Fibroblast of lung (primary cell): Measurements from ENCODE around the gene RNU6-9. TPM values are rescaled to one million over a fixed set of nuclear protein-coding genes. Genes with fewer than 3 reads are reported as not detected.

Experiments
- DNase-seq, 2 donors: peaks; one replicate each; pipeline versions ENCODE4 v3.0.0 to v3.0.0-alpha.2; 2010; ENCODE audit warnings: low read depth in 2 of 2
- H2AFZ ChIP-seq: 2 replicates; pipeline ENCODE4 v1.5.1; 2012; ENCODE audit warnings: low read length, control low read depth, inconsistent platforms
- H3K27ac ChIP-seq: 2 replicates; pipeline ENCODE4 v1.5.1; 2011; ENCODE audit warnings: low read length, control low read depth; ENCODE audit not compliant: insufficient read depth
- H3K27me3 ChIP-seq: 2 replicates; pipeline ENCODE4 v1.5.1; 2011; ENCODE audit warnings: mild to moderate bottlenecking, low read length; ENCODE audit not compliant: control insufficient read depth, insufficient read depth
- H3K36me3 ChIP-seq: 2 replicates; pipeline ENCODE4 v1.5.1; 2011; ENCODE audit warnings: low read length; ENCODE audit not compliant: control insufficient read depth, insufficient read depth
- H3K4me1 ChIP-seq: 2 replicates; pipeline ENCODE4 v1.5.1; 2011; ENCODE audit warnings: low read length; ENCODE audit not compliant: control insufficient read depth, insufficient read depth; ENCODE audit errors: extremely low read depth
- H3K4me2 ChIP-seq: 2 replicates; pipeline ENCODE4 v1.5.1; 2011; ENCODE audit warnings: low read length, control low read depth; ENCODE audit not compliant: insufficient read depth; ENCODE audit errors: extremely low read depth
- H3K4me3 ChIP-seq, 4 experiments: fragments of 200-600 bp in 1 of 4; sonication (generic) in 1 of 4; replicated peaks in 1 of 4; 2 replicates each; pipeline ENCODE4 v1.5.1; 2011 to 2016; ENCODE audit warnings: low read length in 4 of 4, low read depth in 3 of 4, mild to moderate bottlenecking in 3 of 4, control low read depth in 2 of 4, inconsistent platforms in 1 of 4, mixed read lengths in 1 of 4; ENCODE audit not compliant: insufficient read depth in 1 of 4; ENCODE audit errors: control extremely low read depth in 1 of 4
- H3K79me2 ChIP-seq: 2 replicates; pipeline ENCODE4 v1.5.1; 2012; ENCODE audit warnings: mild to moderate bottlenecking, low read length, inconsistent platforms; ENCODE audit not compliant: control insufficient read depth, insufficient read depth
- H3K9ac ChIP-seq: 2 replicates; pipeline ENCODE4 v1.5.1; 2011; ENCODE audit warnings: mild to moderate bottlenecking, low read length, control low read depth; ENCODE audit not compliant: insufficient read depth
- H3K9me3 ChIP-seq: 2 replicates; pipeline ENCODE4 v1.5.1; 2012; ENCODE audit warnings: low read depth, low read length; ENCODE audit not compliant: control insufficient read depth, insufficient read depth
- H4K20me1 ChIP-seq: 2 replicates; pipeline ENCODE4 v1.5.1; 2011; ENCODE audit warnings: low read length; ENCODE audit not compliant: control insufficient read depth, insufficient read depth; ENCODE audit errors: extremely low read depth
- CTCF ChIP-seq, 2 donors: IDR thresholded peaks in 1 of 2; conservative IDR thresholded peaks in 1 of 2; 1 replicate in 1 of 2; 2 replicates in 1 of 2; pipeline ENCODE4 v1.5.1; 2011 to 2012; ENCODE audit warnings: low read length in 2 of 2, control low read depth in 1 of 2, inconsistent platforms in 1 of 2, low read depth in 1 of 2, mild to moderate bottlenecking in 1 of 2
- EZH2 ChIP-seq: IDR thresholded peaks from 2 replicates; pipeline ENCODE4 v1.5.1; 2012; ENCODE audit warnings: low read length, control low read depth, mild to moderate bottlenecking; ENCODE audit errors: missing control alignments
- polyA plus RNA-seq, 2 donors: library from polyadenylated mRNA; depleted of rRNA in 1 of 2; stranded (reverse) in 1 of 2; unstranded in 1 of 2; fragments of >200 nt; gene quantifications; 2 replicates each; pipeline ENCODE4 v1.2.1, GENCODE V29; 2011 to 2012; ENCODE audit warnings: missing spikeins in 1 of 2
- total RNA-seq: library from RNA; depleted of rRNA; stranded (reverse); fragments of >200 nt; gene quantifications from 2 replicates; pipeline ENCODE4 v1.2.1, GENCODE V29; 2014

RNU6-9 gene
- total and polyA plus RNA-seq, 2 donors (not counting 1 experiment from before 2014, with no cell fraction given) = not detected

GRCh38 chr19:861756-862580 is 31.3 kb upstream of the RNU6-9 start:
- Histone ChIP-seq H3K4me2 (no peak overlapping the region), H3K27ac (no peak overlapping the region)
- peak in 1 of 2 donors; percentile 34 for DNase-seq

GRCh38 chr19:862581-863314 is 30.5 kb upstream of the RNU6-9 start:
- Histone ChIP-seq H3K79me2 (no peaks in the 10 kb centered on the region), H3K36me3 (no peaks in the 10 kb centered on the region), H3K9ac (no peak overlapping the region), H3K4me1 (no peaks in the 10 kb centered on the region), H3K9me3 (no peaks in the 10 kb centered on the region), H2AFZ (no peak overlapping the region), H3K4me3 (no peak overlapping the region), H3K27me3 (no peaks in the 10 kb centered on the region), H3K4me2 (no peak overlapping the region), H4K20me1 (no peaks in the 10 kb centered on the region), H3K27ac (no peak overlapping the region)
- no peak for TF ChIP-seq EZH2
- TF ChIP-seq CTCF (conservative IDR thresholded peaks at IDR 0.05 in 1 of 2, IDR thresholded peaks at IDR 0.05 in 1 of 2; ENCODE audit: low read depth in 1 of 2, low read length in 2 of 2) = no peak
- peak; percentile 37 to 56 for DNase-seq

More at GRCh38 chr19:861756-862580, 31.3 kb upstream of the RNU6-9 start:
- H3K27me3 ChIP-seq = no peaks in the 10 kb centered on the region
- no peaks in the 10 kb centered on the region for H3K9me3 ChIP-seq
- H3K79me2 ChIP-seq = no peaks in the 10 kb centered on the region
- no peak overlapping the region for H2AFZ ChIP-seq
- no peaks in the 10 kb centered on the region for H3K36me3 ChIP-seq
- no peaks in the 10 kb centered on the region for H3K4me1 ChIP-seq
- no peak for TF ChIP-seq EZH2
- no peak for TF ChIP-seq CTCF (conservative IDR thresholded peaks at IDR 0.05 in 1 of 2, IDR thresholded peaks at IDR 0.05 in 1 of 2; ENCODE audit: low read depth in 1 of 2, low read length in 2 of 2)
- H3K4me3 ChIP-seq = no peak overlapping the region
- H3K9ac ChIP-seq = no peak overlapping the region
- H4K20me1 ChIP-seq = no peaks in the 10 kb centered on the region

- H3K79me2 ChIP-seq = no peaks in the 10 kb centered on the region
- H3K36me3 ChIP-seq = peaks cover 2% of the 10 kb centered on the region
- no peak overlapping the region for H3K9ac ChIP-seq
- no peak for TF ChIP-seq EZH2
- no peak for TF ChIP-seq CTCF (conservative IDR thresholded peaks at IDR 0.05 in 1 of 2, IDR thresholded peaks at IDR 0.05 in 1 of 2; ENCODE audit: low read depth in 1 of 2, low read length in 2 of 2)
- H4K20me1 ChIP-seq = no peaks in the 10 kb centered on the region
- no peaks in the 10 kb centered on the region for H3K9me3 ChIP-seq
- no peaks in the 10 kb centered on the region for H3K4me1 ChIP-seq
- no peak overlapping the region for H2AFZ ChIP-seq
- H3K27ac ChIP-seq = no peak overlapping the region
- H3K27me3 ChIP-seq = no peaks in the 10 kb centered on the region
- no peak overlapping the region for H3K4me2 ChIP-seq
- DNase-seq = no peak
- no peak overlapping the region for H3K4me3 ChIP-seq
Observed at GRCh38 chr19:863315-863620, 30.0 kb upstream of the RNU6-9 start.
